ENCODE results near the gene NIPAL3. TPM values are rescaled to one million over a fixed set of nuclear protein-coding genes. Genes with fewer than 3 reads are reported as not detected.

NIPAL3 gene
- total RNA-seq, 4 donors from 2014 or later: 25.0 to 36.5 (median 31.3) TPM

GRCh38 chr1:24415910-24416665, 486 bp downstream of the NIPAL3 start:
- Histone ChIP-seq H3K27ac (peak overlapping the region; percentile 80 to 86 (median 82)), H3K4me1 (peaks cover 32 to 80% (median 36%) of the 10 kb centered on the region in 3 donors), H3K36me3 (peaks cover 0 to 17% (median under 1%) of the 10 kb centered on the region in 3 donors), H3K9me3 (no peaks in the 10 kb centered on the region), H3K27me3 (no peaks in the 10 kb centered on the region), H3K4me3 (peak overlapping the region; percentile 37 to 72 (median 64))
- WGBS, 2 donors: 3% methylated on average over 29 to 30 of the region's 35 CpGs
- intact Hi-C loops (cut with DNase I): no loop called here
- no peak for TF ChIP-seq POLR2A (IDR thresholded peaks at IDR 0.05)
- TF ChIP-seq, protein P1, sequence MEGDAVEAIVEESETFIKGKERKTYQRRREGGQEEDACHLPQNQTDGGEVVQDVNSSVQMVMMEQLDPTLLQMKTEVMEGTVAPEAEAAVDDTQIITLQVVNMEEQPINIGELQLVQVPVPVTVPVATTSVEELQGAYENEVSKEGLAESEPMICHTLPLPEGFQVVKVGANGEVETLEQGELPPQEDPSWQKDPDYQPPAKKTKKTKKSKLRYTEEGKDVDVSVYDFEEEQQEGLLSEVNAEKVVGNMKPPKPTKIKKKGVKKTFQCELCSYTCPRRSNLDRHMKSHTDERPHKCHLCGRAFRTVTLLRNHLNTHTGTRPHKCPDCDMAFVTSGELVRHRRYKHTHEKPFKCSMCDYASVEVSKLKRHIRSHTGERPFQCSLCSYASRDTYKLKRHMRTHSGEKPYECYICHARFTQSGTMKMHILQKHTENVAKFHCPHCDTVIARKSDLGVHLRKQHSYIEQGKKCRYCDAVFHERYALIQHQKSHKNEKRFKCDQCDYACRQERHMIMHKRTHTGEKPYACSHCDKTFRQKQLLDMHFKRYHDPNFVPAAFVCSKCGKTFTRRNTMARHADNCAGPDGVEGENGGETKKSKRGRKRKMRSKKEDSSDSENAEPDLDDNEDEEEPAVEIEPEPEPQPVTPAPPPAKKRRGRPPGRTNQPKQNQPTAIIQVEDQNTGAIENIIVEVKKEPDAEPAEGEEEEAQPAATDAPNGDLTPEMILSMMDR (IDR thresholded peaks at IDR 0.05): no peak
- no peak for DNase-seq

- Histone ChIP-seq H3K27ac (peak overlapping the region; percentile 80 to 86 (median 82)), H3K9me3 (no peaks in the 10 kb centered on the region), H3K4me3 (peak overlapping the region; percentile 37 to 72 (median 64)), H3K4me1 (peaks cover 32 to 76% (median 36%) of the 10 kb centered on the region in 3 donors), H3K27me3 (no peaks in the 10 kb centered on the region), H3K36me3 (peaks cover 3 to 25% (median 8%) of the 10 kb centered on the region in 3 donors)
- DNase-seq: no peak
- 20 to 36% methylated on average over 8 to 10 of the region's 10 CpGs for WGBS, 2 donors
- intact Hi-C loops (cut with DNase I): no loop called here
- TF ChIP-seq, protein P1 (IDR thresholded peaks at IDR 0.05): peak in 1 of 6 experiments; percentile 3
- TF ChIP-seq POLR2A (IDR thresholded peaks at IDR 0.05): no peak
These were observed 1.2 kb downstream of the NIPAL3 start for GRCh38 chr1:24416666-24417391.

- Histone ChIP-seq H3K27ac (peak overlapping the region; percentile 80 to 86 (median 82)), H3K27me3 (no peaks in the 10 kb centered on the region), H3K9me3 (no peaks in the 10 kb centered on the region), H3K4me1 (peaks cover 32 to 68% (median 33%) of the 10 kb centered on the region in 3 donors), H3K4me3 (peak overlapping the region in 2 of 4 donors; percentile 57 to 72), H3K36me3 (peaks cover 9 to 33% (median 12%) of the 10 kb centered on the region in 3 donors)
- WGBS, 2 donors: 70% methylated on average over 1 of the region's 1 CpG; no CpG with 5 or more reads in 1 of the 2 donors
- DNase-seq: no peak
- no peak for TF ChIP-seq POLR2A (IDR thresholded peaks at IDR 0.05)
- TF ChIP-seq, protein P1 (IDR thresholded peaks at IDR 0.05): no peak
- intact Hi-C loops (cut with DNase I): no loop called here
These were observed 2.1 kb downstream of the NIPAL3 start for GRCh38 chr1:24417681-24418080.

DNA sequence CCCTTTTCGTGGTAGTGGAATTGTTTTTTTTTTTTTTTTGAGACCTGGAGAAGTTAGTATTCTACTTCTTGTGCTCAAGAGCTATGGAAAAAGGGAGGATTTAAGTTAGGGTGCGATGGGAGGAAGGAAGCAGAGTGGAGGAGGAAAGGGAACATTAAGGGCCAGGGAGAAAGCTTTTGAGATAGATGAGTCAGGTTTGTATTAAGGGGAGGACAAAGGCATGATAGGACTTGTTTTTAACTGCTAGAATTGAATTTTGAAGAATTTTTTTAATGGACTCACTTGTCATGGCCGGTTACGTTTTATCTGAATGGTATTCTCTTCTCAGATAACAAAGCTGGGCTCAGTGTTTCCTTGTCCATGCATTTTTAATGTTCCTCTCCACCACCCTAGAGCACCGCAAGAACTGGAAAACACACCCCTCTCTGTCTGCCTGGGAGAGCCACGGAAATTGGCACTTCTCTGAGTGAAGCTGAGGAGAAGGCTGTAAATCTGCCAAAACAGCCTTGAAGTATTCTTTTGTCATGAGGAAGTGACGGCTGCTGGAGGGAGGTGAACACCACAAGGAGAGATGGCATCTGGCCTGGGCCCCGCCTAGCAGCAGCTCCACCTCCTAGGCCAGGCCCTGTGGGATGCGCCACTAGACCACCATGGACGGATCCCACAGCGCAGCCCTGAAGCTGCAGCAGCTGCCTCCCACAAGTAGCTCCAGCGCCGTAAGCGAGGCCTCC, 3.5 kb downstream of the NIPAL3 start:
- no peak for DNase-seq
- 23 to 56% methylated on average over 4 to 11 of the region's 14 CpGs for WGBS, 2 donors
- Histone ChIP-seq H3K4me1 (peaks cover 27 to 57% (median 29%) of the 10 kb centered on the region in 3 donors), H3K27me3 (no peaks in the 10 kb centered on the region), H3K36me3 (peaks cover 12 to 47% (median 12%) of the 10 kb centered on the region in 3 donors), H3K9me3 (no peaks in the 10 kb centered on the region), H3K27ac (peak overlapping the region; percentile 80 to 86 (median 82)), H3K4me3 (peak overlapping the region in 2 of 4 donors; percentile 2 to 5)
- intact Hi-C loops (cut with DNase I): no loop called here
- TF ChIP-seq, protein P1 (IDR thresholded peaks at IDR 0.05): peak in 2 of 6 experiments; percentile 7 to 13
- TF ChIP-seq POLR2A (IDR thresholded peaks at IDR 0.05): peak in 1 of 4 donors; percentile 7
